ENCODE data around the gene EMC10.
"Not testable (repeated sequence)": the region's sequence is repeated elsewhere in the genome, so short reads cannot be mapped to it uniquely, and the experiment has no call there.

The EMC10 gene

GRCh38 chr19:50516456-50516855 lies 40.1 kb downstream of the EMC10 start:
- no peak for DNase-seq

DNA sequence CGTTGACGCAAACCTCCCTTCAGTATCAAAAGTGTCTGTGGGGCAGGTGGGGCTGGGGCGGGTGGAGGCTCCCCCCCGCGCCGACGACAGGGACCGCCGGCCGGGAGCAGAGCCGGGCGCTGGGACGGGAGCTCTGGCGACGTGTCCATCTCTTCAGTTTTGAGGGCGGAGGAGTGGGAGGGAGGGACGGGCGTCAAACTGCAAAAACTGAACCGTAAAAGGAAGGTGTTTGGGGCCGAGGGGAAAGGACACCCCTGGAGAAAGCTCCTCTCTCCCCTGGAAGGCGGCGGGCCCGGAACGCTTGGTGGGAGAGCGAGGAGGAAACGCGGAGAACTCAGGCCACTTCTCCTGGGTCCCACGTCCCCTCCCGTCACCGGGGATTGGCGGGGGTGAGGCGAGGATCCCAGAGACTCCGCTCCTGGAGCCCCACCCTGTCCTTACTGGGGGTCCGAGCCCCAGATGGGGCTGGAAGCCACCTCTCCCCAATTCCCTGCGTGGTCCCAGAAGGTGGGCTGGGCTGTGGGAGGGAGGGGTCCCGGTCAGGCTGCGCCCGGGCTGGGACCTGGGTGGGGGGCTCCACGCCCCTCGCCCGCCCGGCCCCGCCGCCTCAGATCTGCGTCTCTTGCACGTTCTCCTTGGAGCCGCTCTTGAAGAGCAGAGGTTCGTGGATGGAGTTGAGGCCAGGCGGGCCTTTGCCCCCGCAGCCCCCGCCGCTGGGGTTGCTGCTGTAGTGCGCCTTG lies 40.8 kb downstream of the EMC10 start:
- no peak for DNase-seq

DNA sequence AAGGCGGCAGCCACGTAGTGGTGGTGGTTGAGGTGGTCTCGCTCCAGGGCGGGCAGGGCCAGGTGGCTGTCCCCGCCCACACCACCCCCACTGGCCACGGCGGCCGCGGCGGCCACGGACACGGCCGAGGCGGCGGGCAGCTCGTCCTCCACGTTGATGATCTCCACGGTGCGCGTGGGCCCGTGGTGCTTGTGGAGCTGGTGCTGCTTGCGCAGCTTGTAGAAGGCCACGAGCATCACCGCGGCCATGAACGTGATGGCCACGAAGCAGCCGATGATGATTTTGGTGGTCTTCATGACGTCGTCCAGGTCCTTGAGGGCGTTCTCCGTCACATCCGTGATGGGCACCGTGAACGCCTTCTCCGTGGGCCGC lies 41.4 kb downstream of the EMC10 start:
- no peak for DNase-seq

DNA sequence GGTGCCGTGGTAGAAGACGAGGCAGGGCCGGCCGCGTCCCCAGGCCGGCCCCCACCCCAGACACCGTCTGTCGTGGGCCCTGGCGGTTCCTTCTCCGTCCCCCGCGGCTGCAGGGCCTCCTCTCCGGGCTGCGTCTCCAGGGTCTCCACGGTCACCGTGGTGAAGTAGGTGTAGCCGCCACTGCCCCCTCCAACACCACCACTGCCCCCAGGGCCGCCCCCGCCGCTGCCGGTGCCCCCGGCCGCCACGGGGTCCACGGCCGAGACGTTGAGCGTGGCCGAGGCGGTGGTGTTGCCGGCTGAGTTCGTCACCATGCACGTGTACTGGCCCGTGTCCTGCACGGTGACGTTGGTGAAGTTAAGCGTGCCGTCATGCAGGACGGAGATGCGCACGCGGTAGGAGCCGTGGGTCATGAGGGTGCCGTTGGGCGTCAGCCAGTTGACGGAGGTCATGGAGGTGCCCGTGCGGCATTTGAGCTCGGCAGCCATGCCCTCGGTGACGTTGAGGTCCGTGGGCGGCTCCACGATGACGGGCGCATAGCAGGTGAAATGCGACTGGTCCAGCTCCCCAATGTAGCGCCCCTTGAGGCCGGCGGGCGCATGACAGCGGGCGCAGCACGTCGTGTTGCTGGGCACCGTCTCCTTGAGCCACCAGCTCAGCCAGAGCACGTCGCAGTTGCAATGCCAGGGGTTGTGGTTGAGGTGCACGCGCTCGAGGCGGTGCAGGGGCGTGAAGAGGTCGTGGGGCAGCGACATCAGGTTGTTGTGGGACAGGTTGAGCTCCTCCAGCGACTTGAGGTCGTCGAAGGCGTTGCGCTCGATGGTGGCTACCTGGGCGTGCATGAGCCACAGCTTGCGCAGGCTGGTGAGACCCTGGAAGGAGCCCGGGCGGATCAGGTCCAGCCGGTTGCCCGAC lies 42.0 kb downstream of the EMC10 start:
- no peak for DNase-seq

GRCh38 chr19:50519006-50519575 lies 42.8 kb downstream of the EMC10 start:
- DNase-seq, result no peak

DNA sequence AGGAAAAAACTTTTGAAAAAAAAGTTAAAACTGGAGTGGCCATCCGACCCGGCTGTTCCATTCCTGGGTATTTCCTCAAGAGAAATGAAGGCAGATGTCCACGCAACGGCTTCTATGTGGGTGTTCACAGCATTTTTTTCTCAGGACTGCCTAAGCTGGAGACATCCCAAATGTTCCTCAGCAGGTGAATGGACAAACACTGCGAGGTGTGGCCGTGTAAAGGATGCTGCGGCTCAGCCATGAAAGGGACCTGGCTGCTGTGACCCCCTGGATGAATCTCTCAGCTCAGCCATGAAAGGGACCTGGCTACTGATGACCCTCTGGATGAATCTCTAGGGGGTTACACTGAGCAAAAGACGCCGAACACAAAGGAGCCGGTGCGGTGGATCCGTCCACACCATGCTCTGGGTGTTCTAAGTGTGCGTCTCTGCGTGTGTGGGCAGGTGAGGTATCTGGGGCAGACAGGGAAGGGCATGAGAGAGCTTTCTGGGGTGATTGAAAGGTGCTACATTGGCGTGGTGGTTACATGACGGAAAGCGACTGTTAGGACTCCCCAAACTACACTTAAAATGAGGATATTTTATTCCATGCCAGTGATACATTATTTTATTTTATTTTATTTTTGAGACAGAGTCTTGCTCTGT lies 44.6 kb downstream of the EMC10 start:
- no peak for DNase-seq

- no peak for DNase-seq
Measured at GRCh38 chr19:50522881-50523280, 46.6 kb downstream of the EMC10 start.

- DNase-seq, result not testable (repeated sequence)
Measured at GRCh38 chr19:50528052-50528451, 51.7 kb downstream of the EMC10 start.

DNA sequence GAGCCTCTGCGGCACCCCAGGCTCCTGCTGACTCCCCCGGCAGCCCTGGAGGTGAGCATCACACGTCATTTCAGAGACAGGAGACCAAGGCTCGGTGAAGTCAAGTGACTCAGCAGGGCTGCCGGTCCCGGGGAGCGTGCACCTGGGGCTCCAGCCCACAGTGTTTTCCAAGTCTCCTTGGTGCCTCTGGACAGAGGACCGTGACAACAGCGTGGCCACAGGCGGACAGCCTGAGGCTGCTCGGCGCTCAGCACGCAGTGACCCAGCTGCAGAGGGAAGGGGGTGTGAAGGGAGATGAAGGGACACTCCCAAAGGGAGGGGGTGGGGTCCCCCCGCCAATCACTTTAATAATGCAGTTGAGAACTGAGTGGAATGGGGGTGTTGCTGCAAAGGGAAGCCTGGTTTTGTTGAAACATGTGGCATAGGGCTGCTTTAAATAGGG lies 54.9 kb downstream of the EMC10 start:
- DNase-seq, result no peak

GRCh38 chr19:50532952-50533351 lies 56.6 kb downstream of the EMC10 start:
- no peak for DNase-seq

DNA sequence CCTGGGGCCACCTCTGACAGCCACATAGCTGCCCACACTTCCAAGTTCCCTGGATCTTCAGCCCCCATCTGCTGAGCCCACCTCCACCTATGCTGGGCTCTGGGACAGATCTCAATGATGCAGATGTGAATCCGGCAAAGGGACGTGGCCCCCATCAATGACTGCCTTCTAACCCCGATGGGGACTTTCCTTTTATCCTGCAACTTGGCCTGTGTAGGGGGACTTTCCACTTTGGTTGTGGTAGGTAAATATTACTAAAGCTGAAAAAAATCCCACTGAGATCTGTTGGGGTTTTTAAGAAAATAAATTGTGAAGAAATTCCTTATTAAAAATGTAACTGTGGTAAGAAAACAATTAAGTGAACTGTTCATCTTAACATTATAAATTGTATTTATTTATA lies 58.2 kb downstream of the EMC10 start:
- no peak for DNase-seq

DNA sequence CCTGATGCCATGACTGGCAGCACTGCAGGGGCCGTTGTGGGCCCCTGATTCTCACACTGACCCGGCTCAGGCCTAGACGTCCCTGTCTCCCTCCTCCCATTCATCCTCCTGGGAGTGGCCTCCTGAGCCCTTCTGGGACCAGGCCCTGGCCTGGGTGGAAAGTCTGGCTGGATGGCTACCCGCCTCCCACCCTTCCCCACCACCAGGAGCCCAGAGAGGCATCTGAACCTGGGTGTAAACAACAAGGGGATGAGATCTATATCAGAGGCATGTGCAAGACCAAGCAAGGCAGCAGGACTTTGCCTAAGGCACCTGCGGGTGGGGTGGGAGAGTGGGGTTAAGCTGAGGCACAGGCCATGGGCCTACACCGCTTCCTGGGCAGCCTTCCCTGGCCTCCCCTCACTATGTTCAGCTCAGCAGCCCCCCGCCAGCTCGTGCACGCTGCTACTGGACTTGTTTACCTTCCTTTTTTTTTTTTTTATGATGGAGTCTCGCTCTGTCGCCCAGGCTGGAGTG lies 59.4 kb downstream of the EMC10 start:
- no peak for DNase-seq

DNA sequence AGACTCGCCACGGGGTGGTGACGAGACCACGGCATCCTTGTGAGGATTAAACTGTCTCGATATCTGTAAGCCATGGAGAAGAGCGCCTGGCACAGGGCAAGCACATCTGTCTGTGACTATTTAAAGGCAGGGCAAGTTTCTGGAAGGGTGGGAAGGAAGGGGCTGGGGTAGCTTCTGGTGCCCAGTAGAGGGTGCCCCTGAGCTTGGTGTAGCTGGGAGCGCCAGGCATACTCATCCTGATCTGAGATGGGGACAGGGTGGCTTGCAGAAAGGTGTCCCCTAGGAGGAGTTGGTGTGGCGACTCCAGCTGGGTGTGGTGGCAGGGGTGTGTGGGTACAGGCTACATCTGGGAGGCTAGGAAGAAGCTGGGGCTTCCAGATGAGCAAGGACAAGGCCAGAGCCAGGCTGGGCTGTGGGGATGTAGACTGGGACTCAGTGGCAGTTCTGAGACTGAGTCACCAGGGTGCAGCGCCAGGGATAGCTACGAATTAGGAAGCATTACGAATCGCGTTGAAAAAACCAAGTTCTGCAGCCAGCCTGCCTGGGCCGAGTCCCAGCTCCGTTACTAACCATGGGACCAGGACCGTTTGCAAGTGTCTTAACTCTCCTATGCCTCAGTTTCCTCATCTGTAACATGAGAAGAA lies 60.5 kb downstream of the EMC10 start:
- DNase-seq, result no peak

- DNase-seq, result no peak
Measured at GRCh38 chr19:50537306-50537685, 61.0 kb downstream of the EMC10 start.

- no peak for DNase-seq
Measured at GRCh38 chr19:50537769-50538230, 61.5 kb downstream of the EMC10 start.
